Neural progenitor cell (in vitro differentiated cells): ENCODE results near the gene KCNB1. TPM values are rescaled to one million over a fixed set of nuclear protein-coding genes. Genes with fewer than 3 reads are reported as not detected.

Experiments used
- DNase-seq: peaks from one replicate; pipeline ENCODE4 v3.0.0-alpha.2; 2016; ENCODE audit warnings: low spot score
- H2AFZ ChIP-seq: fragments of 200-600 bp; sonication (generic); replicated peaks from 2 replicates; pipeline ENCODE4 v1.6.1; 2016; ENCODE audit warnings: antibody characterized with exemption
- H3F3A ChIP-seq: fragments of 200-600 bp; sonication (generic); 2 replicates; pipeline ENCODE4 v1.6.1; 2016; ENCODE audit warnings: antibody characterized with exemption, low read depth
- H3K27ac ChIP-seq: fragments of 200-600 bp; sonication (generic); 2 replicates; pipeline ENCODE4 v1.5.1; 2016; ENCODE audit warnings: mild to moderate bottlenecking
- H3K27me3 ChIP-seq: fragments of 200-600 bp; sonication (generic); 2 replicates; pipeline ENCODE4 v1.6.1; 2016; ENCODE audit warnings: mild to moderate bottlenecking, moderate library complexity
- H3K36me3 ChIP-seq: fragments of 200-600 bp; sonication (generic); 2 replicates; pipeline ENCODE4 v1.5.1; 2016
- H3K4me1 ChIP-seq: fragments of 200-600 bp; sonication (generic); 2 replicates; pipeline ENCODE4 v1.6.1; 2016; ENCODE audit warnings: mixed run types
- H3K4me2 ChIP-seq: fragments of 200-600 bp; sonication (generic); 2 replicates; pipeline ENCODE4 v1.6.1; 2016
- H3K4me3 ChIP-seq: fragments of 200-600 bp; sonication (generic); 2 replicates; pipeline ENCODE4 v1.5.1; 2016
- H3K79me2 ChIP-seq: fragments of 200-600 bp; sonication (generic); 2 replicates; pipeline ENCODE4 v1.6.1; 2016; ENCODE audit warnings: low read depth
- H3K9ac ChIP-seq: fragments of 200-600 bp; sonication (generic); 2 replicates; pipeline ENCODE4 v1.6.1; 2016
- H3K9me3 ChIP-seq: fragments of 200-600 bp; sonication (generic); 2 replicates; pipeline ENCODE4 v1.5.1; 2016; ENCODE audit warnings: low read depth
- H4K20me1 ChIP-seq: fragments of 200-600 bp; sonication (generic); 2 replicates; pipeline ENCODE4 v1.6.1; 2016; ENCODE audit warnings: low read depth
- H3K27ac Mint-ChIP-seq: 3 replicates; pipeline ENCODE4 v1.8.0; 2021; ENCODE audit warnings: mixed read lengths
- H3K27me3 Mint-ChIP-seq: 2 replicates; pipeline ENCODE4 v1.8.0; 2022; ENCODE audit warnings: low read depth, mild to moderate bottlenecking, inconsistent platforms, moderate library complexity, mixed read lengths; ENCODE audit not compliant: insufficient read depth
- H3K36me3 Mint-ChIP-seq: 3 replicates; pipeline ENCODE4 v1.8.0; 2021; ENCODE audit warnings: mixed read lengths
- H3K4me1 Mint-ChIP-seq: 3 replicates; pipeline ENCODE4 v1.8.0; 2021; ENCODE audit warnings: mixed read lengths
- H3K4me3 Mint-ChIP-seq: 3 replicates; pipeline ENCODE4 v1.8.0; 2021; ENCODE audit warnings: mild to moderate bottlenecking, moderate library complexity, mixed read lengths
- H3K9me3 Mint-ChIP-seq: 3 replicates; pipeline ENCODE4 v1.8.0; 2020; ENCODE audit warnings: mixed read lengths
- EZH2 ChIP-seq: fragments of 200-600 bp; sonication (generic); IDR thresholded peaks from 2 replicates; pipeline ENCODE4 v1.6.1; 2017; ENCODE audit warnings: antibody characterized with exemption, mild to moderate bottlenecking, moderate library complexity
- EZH2phosphoT487 ChIP-seq: fragments of 200-600 bp; sonication (generic); IDR thresholded peaks from 2 replicates; pipeline ENCODE4 v1.6.1; 2017; ENCODE audit warnings: antibody characterized with exemption
- total RNA-seq: library from RNA; depleted of rRNA; stranded (reverse); fragments of >200 nt; gene quantifications from 2 replicates; pipeline ENCODE4 v1.2.3, GENCODE V29; 2015; ENCODE audit warnings: low replicate concordance
- TF ChIP-seq, protein P1 (sequence below): fragments of 200-600 bp; sonication (generic); IDR thresholded peaks from 2 replicates; pipeline ENCODE4 v1.5.1; 2017; ENCODE audit warnings: antibody characterized with exemption, mild to moderate bottlenecking

KCNB1 gene
- total RNA-seq, 1 donor from 2014 or later = 0.97 TPM

DNA sequence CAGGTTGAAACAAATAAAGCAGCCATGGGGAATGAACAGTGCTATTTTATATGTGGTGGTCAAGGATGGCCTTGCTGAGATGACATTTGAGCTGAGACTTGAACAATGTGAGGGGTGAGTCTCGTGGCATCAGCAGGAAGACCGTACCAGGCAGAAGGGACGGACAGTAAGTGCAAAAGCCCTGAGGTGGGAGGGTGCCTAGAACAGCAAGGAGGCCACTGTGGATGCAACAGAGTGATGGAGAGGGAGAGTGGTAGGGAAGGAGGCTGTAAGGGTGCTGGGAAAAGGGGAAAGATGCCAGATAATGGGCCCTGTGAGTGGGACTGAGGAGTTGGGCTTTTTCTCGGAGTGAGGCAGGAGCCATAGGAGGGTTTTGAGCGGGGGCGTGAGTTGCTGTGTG, 11.5 kb downstream of the KCNB1 start:
- Mint-ChIP-seq H3K9me3 (no peaks in the 10 kb centered on the region), H3K27me3 (peaks cover 12% of the 10 kb centered on the region), H3K36me3 (no peaks in the 10 kb centered on the region), H3K27ac (no peak overlapping the region), H3K4me1 (peaks cover 8% of the 10 kb centered on the region), H3K4me3 (no peak overlapping the region)
- Histone ChIP-seq H3F3A (no peaks in the 10 kb centered on the region), H3K4me1 (no peaks in the 10 kb centered on the region), H3K27ac (no peak overlapping the region), H3K4me2 (no peak overlapping the region), H3K79me2 (no peaks in the 10 kb centered on the region), H2AFZ (no peak overlapping the region), H3K9me3 (no peaks in the 10 kb centered on the region), H3K4me3 (no peak overlapping the region), H3K27me3 (no peaks in the 10 kb centered on the region), H3K36me3 (no peaks in the 10 kb centered on the region), H3K9ac (no peak overlapping the region), H4K20me1 (no peaks in the 10 kb centered on the region)
- DNase-seq = no peak
- TF ChIP-seq, protein P1, sequence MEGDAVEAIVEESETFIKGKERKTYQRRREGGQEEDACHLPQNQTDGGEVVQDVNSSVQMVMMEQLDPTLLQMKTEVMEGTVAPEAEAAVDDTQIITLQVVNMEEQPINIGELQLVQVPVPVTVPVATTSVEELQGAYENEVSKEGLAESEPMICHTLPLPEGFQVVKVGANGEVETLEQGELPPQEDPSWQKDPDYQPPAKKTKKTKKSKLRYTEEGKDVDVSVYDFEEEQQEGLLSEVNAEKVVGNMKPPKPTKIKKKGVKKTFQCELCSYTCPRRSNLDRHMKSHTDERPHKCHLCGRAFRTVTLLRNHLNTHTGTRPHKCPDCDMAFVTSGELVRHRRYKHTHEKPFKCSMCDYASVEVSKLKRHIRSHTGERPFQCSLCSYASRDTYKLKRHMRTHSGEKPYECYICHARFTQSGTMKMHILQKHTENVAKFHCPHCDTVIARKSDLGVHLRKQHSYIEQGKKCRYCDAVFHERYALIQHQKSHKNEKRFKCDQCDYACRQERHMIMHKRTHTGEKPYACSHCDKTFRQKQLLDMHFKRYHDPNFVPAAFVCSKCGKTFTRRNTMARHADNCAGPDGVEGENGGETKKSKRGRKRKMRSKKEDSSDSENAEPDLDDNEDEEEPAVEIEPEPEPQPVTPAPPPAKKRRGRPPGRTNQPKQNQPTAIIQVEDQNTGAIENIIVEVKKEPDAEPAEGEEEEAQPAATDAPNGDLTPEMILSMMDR = no peak
- TF ChIP-seq EZH2 (no peak), EZH2phosphoT487 (no peak)

DNA sequence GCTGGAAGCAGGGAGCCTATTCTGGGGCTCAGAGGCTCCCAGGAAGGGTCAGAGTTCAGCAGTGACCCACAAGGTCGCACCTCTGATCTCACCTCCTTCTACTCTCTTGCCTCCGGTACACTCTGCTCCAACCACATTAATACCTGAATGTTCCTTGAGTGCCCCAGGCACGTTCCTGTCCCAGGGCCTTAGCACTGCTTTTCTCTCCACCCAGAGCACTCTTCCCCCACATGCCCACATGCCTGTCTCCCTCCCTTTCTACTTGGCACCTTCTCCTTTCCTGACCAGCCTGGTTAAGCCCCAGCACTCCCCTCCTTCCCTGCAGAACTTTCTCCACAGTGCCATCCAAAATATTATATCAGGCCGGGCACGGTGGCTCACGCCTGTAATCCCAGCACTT, 13.4 kb downstream of the KCNB1 start:
- no peaks in the 10 kb centered on the region for H4K20me1 ChIP-seq
- H2AFZ ChIP-seq = no peak overlapping the region
- H3F3A ChIP-seq = no peaks in the 10 kb centered on the region
- DNase-seq = no peak
- Mint-ChIP-seq H3K36me3 (no peaks in the 10 kb centered on the region), H3K27ac (no peak overlapping the region), H3K4me1 (peaks cover 7% of the 10 kb centered on the region), H3K4me3 (no peak overlapping the region), H3K9me3 (no peaks in the 10 kb centered on the region), H3K27me3 (peaks cover 6% of the 10 kb centered on the region)
- no peak overlapping the region for H3K4me2 ChIP-seq
- no peak overlapping the region for H3K27ac ChIP-seq
- no peaks in the 10 kb centered on the region for H3K79me2 ChIP-seq
- no peaks in the 10 kb centered on the region for H3K9me3 ChIP-seq
- no peak overlapping the region for H3K9ac ChIP-seq
- no peaks in the 10 kb centered on the region for H3K36me3 ChIP-seq
- no peak for TF ChIP-seq EZH2
- TF ChIP-seq, protein P1 = no peak
- no peaks in the 10 kb centered on the region for H3K4me1 ChIP-seq
- H3K4me3 ChIP-seq = no peak overlapping the region
- no peaks in the 10 kb centered on the region for H3K27me3 ChIP-seq

DNA sequence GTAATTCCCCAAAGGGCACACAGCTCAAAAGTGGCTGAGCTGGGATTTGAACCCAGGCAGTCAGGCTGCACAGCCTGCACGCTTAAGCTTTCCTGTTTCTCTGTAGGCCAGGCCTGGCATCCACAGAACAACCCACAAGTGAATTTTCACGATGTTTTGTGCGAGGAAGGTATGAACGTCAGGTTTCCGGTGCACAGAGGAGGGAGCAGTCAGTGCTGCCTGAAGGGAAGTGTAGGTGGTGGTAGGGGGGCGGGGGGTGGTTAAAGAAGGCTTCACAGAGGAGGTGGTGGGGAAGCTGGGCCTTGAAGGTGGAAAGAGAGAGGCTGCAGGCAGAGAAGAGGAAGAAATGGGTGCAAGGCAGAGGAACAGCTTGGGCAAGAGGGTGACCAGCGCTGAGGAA, 14.1 kb downstream of the KCNB1 start:
- Mint-ChIP-seq H3K27me3 (peaks cover 6% of the 10 kb centered on the region), H3K4me1 (peaks cover 7% of the 10 kb centered on the region)

More for the DNA sequence above, 14.1 kb downstream of the KCNB1 start:
- no peaks in the 10 kb centered on the region for H3K27me3 ChIP-seq
- TF ChIP-seq, protein P1 = no peak
- TF ChIP-seq EZH2 = no peak
- TF ChIP-seq EZH2phosphoT487 = no peak
- Mint-ChIP-seq H3K27ac (no peak overlapping the region), H3K36me3 (no peaks in the 10 kb centered on the region), H3K4me3 (no peak overlapping the region), H3K9me3 (no peaks in the 10 kb centered on the region)
- H2AFZ ChIP-seq = no peak overlapping the region
- no peak for DNase-seq
- no peaks in the 10 kb centered on the region for H3F3A ChIP-seq
- H3K4me2 ChIP-seq = no peak overlapping the region
- no peaks in the 10 kb centered on the region for H3K9me3 ChIP-seq
- no peaks in the 10 kb centered on the region for H3K36me3 ChIP-seq
- H4K20me1 ChIP-seq = no peaks in the 10 kb centered on the region
- no peaks in the 10 kb centered on the region for H3K4me1 ChIP-seq
- H3K27ac ChIP-seq = no peak overlapping the region
- no peak overlapping the region for H3K4me3 ChIP-seq
- no peaks in the 10 kb centered on the region for H3K79me2 ChIP-seq
- no peak overlapping the region for H3K9ac ChIP-seq
